Mesenchymal stem cell (in vitro differentiated cells and primary cell): ENCODE results near the gene DRC7.

Experiments used
- DNase-seq: peaks from one replicate; pipeline ENCODE4 v3.0.0-alpha.2; 2013
- H2AFZ ChIP-seq: one replicate; pipeline ENCODE4 v1.6.1; 2013; ENCODE audit warnings: low read depth, mild to moderate bottlenecking, control low read depth, inconsistent platforms, low read length, moderate library complexity
- H2AK5ac ChIP-seq: 2 replicates; pipeline ENCODE4 v1.6.1; 2013; ENCODE audit warnings: low read length, moderate library complexity, mild to moderate bottlenecking, inconsistent platforms; ENCODE audit not compliant: severe bottlenecking
- H2BK120ac ChIP-seq: one replicate; pipeline ENCODE4 v1.6.1; 2013; ENCODE audit warnings: low read depth, mild to moderate bottlenecking, inconsistent platforms, low read length, moderate library complexity
- H2BK12ac ChIP-seq, 2 experiments: one replicate each; pipeline ENCODE4 v1.6.1; 2013; ENCODE audit warnings: inconsistent platforms in 2 of 2, low read length in 2 of 2, mild to moderate bottlenecking in 2 of 2, moderate library complexity in 2 of 2, control low read depth in 1 of 2
- H2BK15ac ChIP-seq: one replicate; pipeline ENCODE4 v1.6.1; 2013; ENCODE audit warnings: mild to moderate bottlenecking, low read depth, inconsistent platforms; ENCODE audit not compliant: poor library complexity, severe bottlenecking
- H2BK5ac ChIP-seq: 2 replicates; pipeline ENCODE4 v1.6.1; 2013; ENCODE audit warnings: low read depth, mild to moderate bottlenecking, low read length, control low read depth, inconsistent platforms; ENCODE audit not compliant: poor library complexity, severe bottlenecking
- H3K14ac ChIP-seq, 2 experiments: one replicate each; pipeline ENCODE4 v1.6.1; 2013; ENCODE audit warnings: inconsistent platforms in 2 of 2, low read length in 2 of 2, control low read depth in 1 of 2, mild to moderate bottlenecking in 1 of 2, moderate library complexity in 1 of 2
- H3K18ac ChIP-seq, 2 experiments: one replicate each; pipeline ENCODE4 v1.6.1; 2013; ENCODE audit warnings: inconsistent platforms in 2 of 2, low read length in 2 of 2, control low read depth in 1 of 2, low read depth in 1 of 2, mild to moderate bottlenecking in 1 of 2
- H3K23ac ChIP-seq, 2 experiments: one replicate each; pipeline ENCODE4 v1.6.1; 2013; ENCODE audit warnings: inconsistent platforms in 2 of 2, low read length in 2 of 2, mild to moderate bottlenecking in 2 of 2, moderate library complexity in 2 of 2, control low read depth in 1 of 2
- H3K27ac ChIP-seq: 2 replicates; pipeline ENCODE4 v1.5.1; 2013; ENCODE audit warnings: mild to moderate bottlenecking, moderate library complexity, low read length, control low read depth, inconsistent platforms; ENCODE audit not compliant: poor library complexity, severe bottlenecking
- H3K27me3 ChIP-seq, 2 experiments: 2 replicates each; pipeline versions ENCODE4 v1.6.1 to v1.7.0; 2013; ENCODE audit warnings: low read length in 2 of 2, mild to moderate bottlenecking in 2 of 2, moderate library complexity in 2 of 2, control low read depth in 1 of 2, inconsistent platforms in 1 of 2; ENCODE audit not compliant: control insufficient read depth in 1 of 2, insufficient read depth in 1 of 2
- H3K36me3 ChIP-seq, 2 experiments: 2 replicates each; pipeline versions ENCODE4 v1.6.1 to v1.7.0; 2013; ENCODE audit warnings: low read length in 2 of 2, control low read depth in 1 of 2, inconsistent platforms in 1 of 2, low read depth in 1 of 2, mild to moderate bottlenecking in 1 of 2; ENCODE audit not compliant: insufficient read depth in 2 of 2, control insufficient read depth in 1 of 2
- H3K4ac ChIP-seq, 2 experiments: one replicate each; pipeline ENCODE4 v1.6.1; 2013; ENCODE audit warnings: inconsistent platforms in 2 of 2, low read length in 2 of 2, mild to moderate bottlenecking in 2 of 2, moderate library complexity in 2 of 2, control low read depth in 1 of 2, low read depth in 1 of 2
- H3K4me1 ChIP-seq: 2 replicates; pipeline ENCODE4 v1.6.1; 2013; ENCODE audit warnings: low read depth, low read length, control low read depth; ENCODE audit not compliant: control insufficient read depth, insufficient read depth
- H3K4me2 ChIP-seq: 2 replicates; pipeline ENCODE4 v1.6.1; 2013; ENCODE audit warnings: low read length, mild to moderate bottlenecking, inconsistent platforms; ENCODE audit not compliant: poor library complexity, severe bottlenecking
- H3K4me3 ChIP-seq, 2 experiments: 2 replicates each; pipeline versions ENCODE4 v1.5.1 to v1.7.0; 2013; ENCODE audit warnings: low read length in 2 of 2, mild to moderate bottlenecking in 2 of 2, control low read depth in 1 of 2, low read depth in 1 of 2; ENCODE audit not compliant: insufficient read depth in 1 of 2
- H3K79me1 ChIP-seq: replicated peaks from 2 replicates; pipeline ENCODE4 v1.6.1; 2013; ENCODE audit warnings: mild to moderate bottlenecking, control low read depth, low read length, inconsistent platforms; ENCODE audit not compliant: poor library complexity, severe bottlenecking
- H3K9ac ChIP-seq: 2 replicates; pipeline ENCODE4 v1.7.0; 2013; ENCODE audit warnings: mild to moderate bottlenecking, low read length, moderate library complexity
- H3K9me3 ChIP-seq: 2 replicates; pipeline ENCODE4 v1.7.0; 2013; ENCODE audit warnings: mild to moderate bottlenecking, low read length; ENCODE audit not compliant: control insufficient read depth
- H4K8ac ChIP-seq: one replicate; pipeline ENCODE4 v1.6.1; 2013; ENCODE audit warnings: inconsistent platforms, mild to moderate bottlenecking, low read length, moderate library complexity
- H4K91ac ChIP-seq: one replicate; pipeline ENCODE4 v1.6.1; 2013; ENCODE audit warnings: mild to moderate bottlenecking, low read length, inconsistent platforms
- WGBS: methylation state at CpG from one replicate; pipeline ENCODE4 v1.1.7; 2013; ENCODE audit warnings: mixed read lengths; 5-methylcytosine and 5-hydroxymethylcytosine counted together

DRC7 gene

GRCh38 chr16:57732037-57732436 lies 37.4 kb downstream of the DRC7 start:
- no peak overlapping the region for H3K27ac ChIP-seq
- H3K4me3 ChIP-seq, result no peak overlapping the region
- H3K18ac ChIP-seq, result no peak overlapping the region
- H2BK120ac ChIP-seq, result no peak overlapping the region
- no peak overlapping the region for H2AK5ac ChIP-seq
- peak overlapping the region; percentile 48 for H3K9ac ChIP-seq
- peaks cover 7% of the 10 kb centered on the region for H3K79me1 ChIP-seq
- no peak overlapping the region for H4K91ac ChIP-seq
- peak; percentile 24 for DNase-seq
- H3K4ac ChIP-seq, result no peak overlapping the region
- 94% methylated on average over 2 of the region's 2 CpGs for WGBS
- no peaks in the 10 kb centered on the region for H3K36me3 ChIP-seq
- H3K4me2 ChIP-seq, result no peak overlapping the region
- peaks cover 3 to 6% of the 10 kb centered on the region in 2 experiments for H3K27me3 ChIP-seq
- H3K14ac ChIP-seq, result no peak overlapping the region
- H2BK5ac ChIP-seq, result no peak overlapping the region
- H2BK15ac ChIP-seq, result no peak overlapping the region
- H4K8ac ChIP-seq, result no peak overlapping the region
- H2AFZ ChIP-seq, result no peak overlapping the region
- H3K4me1 ChIP-seq, result peaks cover 13% of the 10 kb centered on the region
- H2BK12ac ChIP-seq, result no peak overlapping the region
- H3K9me3 ChIP-seq, result peaks cover 6% of the 10 kb centered on the region
- no peak overlapping the region for H3K23ac ChIP-seq

DNA sequence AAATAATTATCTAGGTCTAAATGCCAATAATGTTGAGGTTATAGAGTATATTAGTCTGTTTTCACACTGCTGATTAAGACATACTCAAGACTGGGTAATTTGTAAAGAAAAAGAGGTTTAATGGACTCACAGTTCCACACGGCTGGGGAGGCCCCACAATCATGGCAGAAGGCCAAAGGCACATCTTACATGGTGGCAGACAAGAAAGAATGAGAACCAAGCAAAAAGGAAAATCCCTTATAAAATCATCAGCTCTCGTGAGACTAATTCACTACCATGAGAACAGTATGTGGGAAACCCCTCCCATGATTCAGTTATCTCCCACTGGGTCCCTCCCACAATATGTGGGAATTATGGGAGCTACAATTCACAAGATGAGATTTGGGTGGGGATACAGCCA lies 38.1 kb downstream of the DRC7 start:
- Histone ChIP-seq H3K9me3 (peaks cover 6% of the 10 kb centered on the region), H2BK12ac (no peak overlapping the region), H2AFZ (no peak overlapping the region), H4K91ac (no peak overlapping the region), H2BK120ac (no peak overlapping the region), H3K4me1 (peaks cover 14% of the 10 kb centered on the region), H3K79me1 (peaks cover 10% of the 10 kb centered on the region), H3K4me2 (no peak overlapping the region), H3K4ac (no peak overlapping the region), H3K4me3 (no peak overlapping the region), H3K27me3 (peaks cover 3 to 6% of the 10 kb centered on the region in 2 experiments), H3K14ac (no peak overlapping the region), H2BK15ac (no peak overlapping the region), H3K18ac (no peak overlapping the region), H4K8ac (no peak overlapping the region), H2AK5ac (no peak overlapping the region), H3K9ac (no peak overlapping the region), H2BK5ac (no peak overlapping the region), H3K23ac (no peak overlapping the region), H3K27ac (no peak overlapping the region), H3K36me3 (peaks cover 0 to under 1% of the 10 kb centered on the region in 2 experiments)
- WGBS, result 60% methylated on average over 1 of the region's 2 CpGs
- DNase-seq, result no peak

- Histone ChIP-seq H3K79me1 (peaks cover 20% of the 10 kb centered on the region), H3K14ac (peak overlapping the region in 1 of 2 experiments; percentile 93), H3K4me1 (peaks cover 14% of the 10 kb centered on the region), H4K8ac (peak overlapping the region; percentile 88), H3K27me3 (peaks cover 3 to 6% of the 10 kb centered on the region in 2 experiments), H4K91ac (peak overlapping the region; percentile 62), H3K4ac (peak overlapping the region; percentile 90), H3K18ac (peak overlapping the region; percentile 56 to 95), H3K36me3 (peaks cover 8 to 10% of the 10 kb centered on the region in 2 experiments), H3K4me3 (peak overlapping the region; percentile 63 to 95), H3K9ac (peak overlapping the region; percentile 99), H2BK15ac (no peak overlapping the region), H2AFZ (peak overlapping the region; percentile 85), H3K23ac (peak overlapping the region in 1 of 2 experiments; percentile 14), H2BK5ac (no peak overlapping the region), H2AK5ac (peak overlapping the region; percentile 85), H3K27ac (peak overlapping the region; percentile 79), H2BK12ac (no peak overlapping the region), H3K9me3 (peaks cover 6% of the 10 kb centered on the region), H2BK120ac (peak overlapping the region; percentile 24), H3K4me2 (peak overlapping the region; percentile 88)
- WGBS, result 83% methylated on average over 19 of the region's 20 CpGs
- no peak for DNase-seq
Observed at GRCh38 chr16:57734308-57734924, 39.8 kb downstream of the DRC7 start.

DNA sequence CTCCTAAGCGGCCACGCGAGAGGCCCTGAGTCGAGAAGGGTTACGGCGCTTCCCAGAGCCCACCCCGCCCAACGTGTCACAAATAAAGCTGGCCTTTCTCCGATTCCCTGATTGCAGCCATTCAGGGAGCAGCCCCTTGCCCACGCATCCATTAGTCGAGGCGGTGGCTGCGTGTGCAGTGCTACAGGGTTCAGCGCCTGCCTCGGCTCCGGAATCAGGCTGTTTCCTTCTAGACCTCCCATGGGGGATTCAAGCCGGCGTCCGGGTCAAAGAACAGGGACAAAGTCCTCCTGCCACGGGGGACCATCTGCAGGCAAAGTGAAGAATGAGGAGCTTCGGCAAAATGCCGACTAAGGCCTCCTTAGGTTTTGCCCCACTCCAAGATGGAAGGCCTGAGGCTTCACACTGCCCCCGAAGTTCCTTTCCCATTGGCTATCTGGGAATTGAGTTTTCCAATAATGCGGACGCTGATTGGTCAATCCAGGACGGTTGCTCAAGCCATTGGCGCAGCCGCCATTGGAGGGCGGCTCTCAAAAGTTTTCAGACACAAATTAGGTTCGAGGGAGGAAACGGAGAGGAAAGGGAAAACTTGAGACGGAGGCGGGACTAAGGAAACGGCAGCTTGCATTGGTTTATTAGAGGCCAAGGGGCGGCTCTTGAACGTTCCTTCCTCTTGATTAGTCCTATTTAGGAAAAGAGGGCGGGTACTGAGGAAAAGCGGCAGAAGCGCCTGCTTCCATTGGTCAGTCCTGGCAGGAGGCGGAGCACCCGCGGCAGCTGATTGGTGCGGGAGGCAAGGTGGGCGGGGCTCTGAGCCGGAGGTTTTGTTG lies 40.5 kb downstream of the DRC7 start:
- WGBS, result 8% methylated on average over 45 of the region's 45 CpGs
- peak; percentile 100 for DNase-seq
- Histone ChIP-seq H3K14ac (peak overlapping the region in 1 of 2 experiments; percentile 93), H3K4me3 (peak overlapping the region; percentile 95 to 98), H3K4me1 (peaks cover 14% of the 10 kb centered on the region), H3K18ac (peak overlapping the region; percentile 56 to 95), H3K27me3 (peaks cover 3 to 6% of the 10 kb centered on the region in 2 experiments), H2BK12ac (no peak overlapping the region), H2BK15ac (no peak overlapping the region), H2BK120ac (peak overlapping the region; percentile 24), H3K27ac (peak overlapping the region; percentile 79), H3K9ac (peak overlapping the region; percentile 99), H4K8ac (peak overlapping the region; percentile 88), H3K4ac (peak overlapping the region; percentile 90), H2AK5ac (peak overlapping the region; percentile 85), H2BK5ac (peak overlapping the region; percentile 3), H3K9me3 (peaks cover 6% of the 10 kb centered on the region), H2AFZ (peak overlapping the region; percentile 85), H4K91ac (peak overlapping the region; percentile 62), H3K4me2 (peak overlapping the region; percentile 93), H3K23ac (peak overlapping the region in 1 of 2 experiments; percentile 14), H3K79me1 (peaks cover 27% of the 10 kb centered on the region), H3K36me3 (peaks cover 10 to 13% of the 10 kb centered on the region in 2 experiments)
